Measurements from ENCODE around the gene CLEC2B. TPM values are rescaled to one million over a fixed set of nuclear protein-coding genes. Genes with fewer than 3 reads are reported as not detected.

The CLEC2B gene
- total RNA-seq (10 to 100 TPM in 1 of 10 donors, 1 to 10 TPM in 9; 2.6 to 13.9 (median 3.8) TPM), polyA plus RNA-seq (10 to 100 TPM in 1 of 2 donors, 1 to 10 TPM in 1; 4.6 to 10.3 TPM)
- long read RNA-seq, donor 1, partial matches to known transcripts: 0 of 1 reads
- long read RNA-seq, donor 1, other reads (novel, unspliced or antisense): 1 of 1 reads
- long read RNA-seq, donor 2, partial matches to known transcripts: 0 of 4 reads
- long read RNA-seq, donor 2, other reads (novel, unspliced or antisense): 0 of 4 reads
- long read RNA-seq, donor 3, transcript CLEC2B-201 (5 exons, 1,700 nt): major isoform, 6 of 6 reads
- long read RNA-seq, donor 3, partial matches to known transcripts: 0 of 6 reads
- long read RNA-seq, donor 3, other reads (novel, unspliced or antisense): 0 of 6 reads

DNA sequence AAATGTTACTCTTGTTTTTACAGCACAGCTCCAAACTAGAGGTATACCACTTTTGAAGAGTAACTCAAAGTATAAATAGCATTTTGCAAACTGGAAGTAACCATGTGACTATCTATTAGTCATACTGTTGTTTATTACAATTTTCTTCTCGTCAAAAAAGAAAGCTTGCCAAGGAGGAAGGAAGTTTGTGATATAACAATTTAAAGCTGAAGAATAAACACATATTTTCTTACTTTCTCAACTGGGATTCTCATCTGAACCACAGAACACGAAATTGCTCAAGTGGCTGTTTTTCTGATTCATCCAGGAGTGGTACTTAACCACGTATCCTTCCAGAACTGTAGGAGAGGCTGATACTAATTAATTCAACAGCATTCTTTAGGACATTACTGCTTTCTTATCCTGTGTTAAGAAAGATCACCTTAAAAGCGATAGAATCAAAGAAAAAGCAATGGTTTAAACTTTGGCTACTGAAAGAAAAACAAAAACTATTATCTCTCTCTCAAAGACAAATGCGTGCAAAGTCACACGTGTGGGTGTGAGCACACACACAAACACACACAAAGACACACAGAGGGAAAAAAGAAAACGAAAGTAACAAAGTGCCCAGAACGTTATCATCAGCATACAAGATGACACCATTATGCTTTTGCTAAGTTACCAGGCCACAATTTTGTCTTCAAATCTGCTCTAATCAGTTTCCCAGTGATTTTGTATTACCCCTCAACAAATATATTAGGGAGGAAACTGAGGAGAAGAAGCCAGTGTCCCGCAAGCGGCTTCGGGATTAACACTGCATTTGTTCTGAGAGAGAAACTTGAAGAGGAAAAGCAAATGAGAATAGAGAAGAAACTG is at the start of gene CLEC2B:
TSS of gene CLEC2B (minus strand) at position 48 of the 855 bp plus-strand sequence.
- TF ChIP-seq, protein P1, sequence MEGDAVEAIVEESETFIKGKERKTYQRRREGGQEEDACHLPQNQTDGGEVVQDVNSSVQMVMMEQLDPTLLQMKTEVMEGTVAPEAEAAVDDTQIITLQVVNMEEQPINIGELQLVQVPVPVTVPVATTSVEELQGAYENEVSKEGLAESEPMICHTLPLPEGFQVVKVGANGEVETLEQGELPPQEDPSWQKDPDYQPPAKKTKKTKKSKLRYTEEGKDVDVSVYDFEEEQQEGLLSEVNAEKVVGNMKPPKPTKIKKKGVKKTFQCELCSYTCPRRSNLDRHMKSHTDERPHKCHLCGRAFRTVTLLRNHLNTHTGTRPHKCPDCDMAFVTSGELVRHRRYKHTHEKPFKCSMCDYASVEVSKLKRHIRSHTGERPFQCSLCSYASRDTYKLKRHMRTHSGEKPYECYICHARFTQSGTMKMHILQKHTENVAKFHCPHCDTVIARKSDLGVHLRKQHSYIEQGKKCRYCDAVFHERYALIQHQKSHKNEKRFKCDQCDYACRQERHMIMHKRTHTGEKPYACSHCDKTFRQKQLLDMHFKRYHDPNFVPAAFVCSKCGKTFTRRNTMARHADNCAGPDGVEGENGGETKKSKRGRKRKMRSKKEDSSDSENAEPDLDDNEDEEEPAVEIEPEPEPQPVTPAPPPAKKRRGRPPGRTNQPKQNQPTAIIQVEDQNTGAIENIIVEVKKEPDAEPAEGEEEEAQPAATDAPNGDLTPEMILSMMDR (IDR thresholded peaks at IDR 0.05): no peak
- peak in 1 of 2 donors; percentile 9 for DNase-seq
- Histone ChIP-seq H3K4me3 (peak within 1 kb of the TSS; percentile 29 to 66 (median 51)), H3K27me3 (no peaks in the 10 kb centered on the region), H3K4me1 (peaks cover 0 to 22% (median 7%) of the 10 kb centered on the region in 9 donors), H3K9me3 (peaks cover 0 to 4% (median 0%) of the 10 kb centered on the region in 11 donors), H3K27ac (peak within 1 kb of the TSS; percentile 67 to 96 (median 87)), H3K36me3 (no peaks in the 10 kb centered on the region)
- 16% methylated on average over 11 of the region's 11 CpGs for WGBS, 2 donors
- ATAC-seq: peak in 7 of 8 donors; percentile 71 to 86 (median 76)
- intact Hi-C loops (cut with DNase I): loop anchor here in 3 of 10 donors (5.0 to 10.0 kb wide), 2 partner anchors 122 to 215 kb away; no protein-coding TSS in a partner anchor

DNA sequence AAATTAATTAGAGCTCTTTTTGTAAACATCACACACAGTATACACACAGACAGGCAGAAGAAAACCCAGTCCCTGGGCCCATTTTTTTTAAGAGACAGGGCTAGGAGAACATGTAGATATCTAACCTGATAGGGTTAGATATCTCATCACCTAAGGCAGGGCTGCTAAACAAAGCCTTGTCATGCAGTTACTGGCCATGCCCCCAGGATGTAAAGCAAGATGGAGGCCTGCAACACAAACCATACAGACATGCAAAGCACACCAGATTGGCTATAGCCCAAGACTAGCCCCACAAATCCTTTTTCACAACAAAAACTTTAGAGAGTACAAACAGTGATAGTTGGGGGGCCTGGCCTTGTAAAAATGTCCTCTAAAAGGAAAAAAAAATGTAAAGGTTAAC is 42.6 kb upstream of the CLEC2B start:
- Histone ChIP-seq H3K4me1 (no peaks in the 10 kb centered on the region), H3K9me3 (peaks cover 0 to 32% (median 15%) of the 10 kb centered on the region in 11 donors), H3K36me3 (no peaks in the 10 kb centered on the region), H3K27ac (no peak overlapping the region), H3K4me3 (no peak overlapping the region), H3K27me3 (no peaks in the 10 kb centered on the region)
- no peak for DNase-seq
- intact Hi-C loops (cut with DNase I): no loop called here
- no peak for ATAC-seq
- TF ChIP-seq, protein P1 (IDR thresholded peaks at IDR 0.05): no peak

DNA sequence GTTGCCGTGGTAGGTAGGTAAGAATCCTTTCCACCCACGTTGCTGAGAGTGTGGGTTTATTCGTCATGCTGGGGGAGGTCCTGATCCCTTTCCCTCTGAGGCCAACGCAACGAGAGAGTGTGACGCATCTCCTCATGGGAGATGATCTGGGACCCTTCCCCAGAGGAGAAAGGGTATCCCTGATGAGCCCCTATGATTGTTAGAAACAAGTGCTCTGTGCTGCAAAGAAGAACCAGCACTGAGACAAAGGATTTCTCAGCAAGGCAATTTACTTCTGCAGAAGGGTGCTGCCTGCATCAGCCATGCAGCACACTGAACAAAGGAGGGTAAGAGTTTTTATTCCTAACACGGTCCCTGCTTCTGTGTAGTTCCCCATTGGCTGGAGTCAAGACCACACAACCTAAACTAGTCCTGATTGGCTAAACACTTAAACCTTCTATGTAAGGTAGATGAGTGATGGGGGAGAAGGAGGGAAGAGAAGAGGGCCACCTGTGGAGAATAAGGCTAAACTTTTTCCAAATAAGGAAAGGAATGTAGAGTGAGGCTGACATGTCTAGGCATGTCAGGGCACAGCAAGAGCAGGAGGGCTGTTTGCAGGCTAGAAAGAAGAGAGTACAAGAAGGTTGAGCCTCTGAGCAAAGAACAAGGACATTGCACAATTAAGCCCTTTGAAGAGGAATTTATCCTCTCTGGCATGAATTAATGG is 41.7 kb upstream of the CLEC2B start:
- Histone ChIP-seq H3K27ac (no peak overlapping the region), H3K9me3 (peaks cover 0 to 32% (median 15%) of the 10 kb centered on the region in 11 donors), H3K27me3 (no peaks in the 10 kb centered on the region), H3K36me3 (no peaks in the 10 kb centered on the region), H3K4me3 (no peak overlapping the region), H3K4me1 (no peaks in the 10 kb centered on the region)
- ATAC-seq: no peak
- WGBS, 2 donors: 82 to 84% methylated on average over 7 of the region's 7 CpGs
- TF ChIP-seq, protein P1 (IDR thresholded peaks at IDR 0.05): no peak
- no peak for DNase-seq
- intact Hi-C loops (cut with DNase I): no loop called here

DNA sequence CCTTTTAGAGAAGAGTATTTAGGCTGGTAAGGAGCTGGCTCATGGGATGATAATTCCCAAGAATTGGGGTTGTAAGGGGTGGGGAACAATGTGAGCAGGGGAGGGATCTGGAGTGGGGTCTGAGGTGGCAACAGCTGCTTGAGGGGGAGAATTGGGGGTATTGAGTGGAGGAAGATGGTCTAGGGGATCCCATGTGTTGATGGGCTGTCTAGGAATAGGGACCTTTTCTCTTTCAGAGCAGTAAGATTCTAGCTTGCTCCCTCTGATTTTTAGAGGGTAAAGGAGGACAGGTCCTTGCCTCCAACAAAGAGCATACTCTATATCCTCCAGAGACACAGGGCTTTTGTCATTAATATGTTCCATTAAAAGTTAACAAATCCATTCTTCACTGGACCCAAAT is 40.6 kb upstream of the CLEC2B start:
- DNase-seq (no peak), ATAC-seq (no peak)
- intact Hi-C loops (cut with DNase I): no loop called here
- Histone ChIP-seq H3K4me3 (no peak overlapping the region), H3K36me3 (no peaks in the 10 kb centered on the region), H3K27ac (no peak overlapping the region), H3K9me3 (peaks cover 0 to 32% (median 15%) of the 10 kb centered on the region in 11 donors), H3K27me3 (no peaks in the 10 kb centered on the region), H3K4me1 (no peaks in the 10 kb centered on the region)
- TF ChIP-seq, protein P1 (IDR thresholded peaks at IDR 0.05): no peak

All from heart right ventricle (tissue), 16 donors.